WERI-Rb-1 (cell line): ENCODE data around the gene CYTH3.
"Not testable (repeated sequence)": the region's sequence is repeated elsewhere in the genome, so short reads cannot be mapped to it uniquely, and the experiment has no call there.

ENCODE experiments used
- DNase-seq: peaks from one replicate; pipeline ENCODE4 v3.0.0-alpha.2; 2020
- H3K27ac ChIP-seq: fragments of 250-450 bp; sonication (Bioruptor Pico); 2 replicates; pipeline ENCODE4 v1.5.1; 2020; ENCODE audit warnings: mild to moderate bottlenecking, moderate library complexity
- H3K27me3 ChIP-seq: fragments of 250-450 bp; sonication (Bioruptor Pico); 2 replicates; pipeline ENCODE4 v1.5.1; 2021; ENCODE audit warnings: mild to moderate bottlenecking, low read depth, moderate library complexity; ENCODE audit not compliant: insufficient read depth, severe bottlenecking
- H3K36me3 ChIP-seq: fragments of 250-450 bp; sonication (Bioruptor Pico); 2 replicates; pipeline ENCODE4 v1.5.1; 2020; ENCODE audit warnings: mild to moderate bottlenecking, moderate library complexity
- H3K4me3 ChIP-seq: 2 replicates; pipeline ENCODE4 v1.5.1; 2011; ENCODE audit warnings: low read depth, mild to moderate bottlenecking, control low read depth, low read length
- H3K9me3 ChIP-seq: fragments of 250-450 bp; sonication (Bioruptor Pico); 2 replicates; pipeline ENCODE4 v1.5.1; 2021; ENCODE audit warnings: mild to moderate bottlenecking, moderate library complexity; ENCODE audit not compliant: severe bottlenecking
- TF ChIP-seq, protein P1 (sequence below): IDR thresholded peaks from 2 replicates; pipeline ENCODE4 v1.5.1; 2011; ENCODE audit warnings: low read depth, mild to moderate bottlenecking, control low read depth, inconsistent platforms, low read length

CYTH3 gene

DNA sequence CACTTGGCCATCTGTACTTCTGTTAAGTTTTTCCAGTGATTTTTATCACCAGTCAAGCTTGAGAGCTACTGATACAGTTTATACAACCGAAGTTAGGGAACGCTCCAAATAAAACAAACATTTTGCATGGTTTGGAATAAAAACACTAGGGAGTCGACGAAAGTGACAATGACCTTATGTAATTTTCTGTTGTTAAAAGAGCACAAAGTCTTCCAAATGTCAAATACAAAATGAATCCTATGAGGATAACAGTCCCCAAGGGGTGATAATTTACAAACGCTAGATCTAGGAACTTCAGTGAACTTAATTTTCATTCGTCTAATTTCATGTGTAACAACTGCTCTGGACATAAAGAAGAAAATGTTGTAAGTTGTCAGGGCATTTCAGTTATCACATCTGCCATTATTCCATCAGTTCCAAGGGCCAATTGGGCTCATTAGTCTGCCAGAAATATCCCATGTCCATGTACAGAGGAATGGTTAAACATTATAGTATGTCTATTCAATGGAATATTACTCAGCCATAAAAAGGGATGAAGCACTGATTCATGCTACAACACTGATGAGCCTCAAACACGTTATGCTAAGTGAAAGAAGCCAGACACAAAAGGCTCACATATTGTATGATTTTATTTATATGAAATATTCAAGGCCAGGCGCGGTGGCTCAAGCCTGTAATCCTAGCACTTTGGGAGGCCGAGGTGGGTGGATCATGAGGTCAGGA is 38.0 kb upstream of the CYTH3 start:
- H3K27ac ChIP-seq = no peak overlapping the region
- H3K9me3 ChIP-seq = peaks cover 3% of the 10 kb centered on the region
- no peak overlapping the region for H3K4me3 ChIP-seq
- no peaks in the 10 kb centered on the region for H3K27me3 ChIP-seq
- DNase-seq = no peak
- TF ChIP-seq, protein P1, sequence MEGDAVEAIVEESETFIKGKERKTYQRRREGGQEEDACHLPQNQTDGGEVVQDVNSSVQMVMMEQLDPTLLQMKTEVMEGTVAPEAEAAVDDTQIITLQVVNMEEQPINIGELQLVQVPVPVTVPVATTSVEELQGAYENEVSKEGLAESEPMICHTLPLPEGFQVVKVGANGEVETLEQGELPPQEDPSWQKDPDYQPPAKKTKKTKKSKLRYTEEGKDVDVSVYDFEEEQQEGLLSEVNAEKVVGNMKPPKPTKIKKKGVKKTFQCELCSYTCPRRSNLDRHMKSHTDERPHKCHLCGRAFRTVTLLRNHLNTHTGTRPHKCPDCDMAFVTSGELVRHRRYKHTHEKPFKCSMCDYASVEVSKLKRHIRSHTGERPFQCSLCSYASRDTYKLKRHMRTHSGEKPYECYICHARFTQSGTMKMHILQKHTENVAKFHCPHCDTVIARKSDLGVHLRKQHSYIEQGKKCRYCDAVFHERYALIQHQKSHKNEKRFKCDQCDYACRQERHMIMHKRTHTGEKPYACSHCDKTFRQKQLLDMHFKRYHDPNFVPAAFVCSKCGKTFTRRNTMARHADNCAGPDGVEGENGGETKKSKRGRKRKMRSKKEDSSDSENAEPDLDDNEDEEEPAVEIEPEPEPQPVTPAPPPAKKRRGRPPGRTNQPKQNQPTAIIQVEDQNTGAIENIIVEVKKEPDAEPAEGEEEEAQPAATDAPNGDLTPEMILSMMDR = no peak
- H3K36me3 ChIP-seq = no peaks in the 10 kb centered on the region

GRCh38 chr7:6307762-6308161 is 35.3 kb upstream of the CYTH3 start:
- no peaks in the 10 kb centered on the region for H3K27me3 ChIP-seq
- H3K9me3 ChIP-seq = peaks cover 3% of the 10 kb centered on the region
- H3K27ac ChIP-seq = no peak overlapping the region
- DNase-seq = no peak
- TF ChIP-seq, protein P1 = no peak
- H3K4me3 ChIP-seq = no peak overlapping the region
- H3K36me3 ChIP-seq = no peaks in the 10 kb centered on the region

- Histone ChIP-seq H3K9me3 (peaks cover 3% of the 10 kb centered on the region), H3K27me3 (no peaks in the 10 kb centered on the region), H3K36me3 (no peaks in the 10 kb centered on the region), H3K27ac (no peak overlapping the region), H3K4me3 (no peak overlapping the region)
- no peak for DNase-seq
- TF ChIP-seq, protein P1 = no peak
These were observed 34.0 kb upstream of the CYTH3 start for GRCh38 chr7:6306471-6306870.

GRCh38 chr7:6305330-6305729 is 32.9 kb upstream of the CYTH3 start:
- no peak for DNase-seq
- no peaks in the 10 kb centered on the region for H3K36me3 ChIP-seq
- H3K4me3 ChIP-seq = no peak overlapping the region
- H3K9me3 ChIP-seq = no peaks in the 10 kb centered on the region
- TF ChIP-seq, protein P1 = no peak
- no peak overlapping the region for H3K27ac ChIP-seq
- H3K27me3 ChIP-seq = no peaks in the 10 kb centered on the region

GRCh38 chr7:6301446-6301845 is 29.0 kb upstream of the CYTH3 start:
- not testable (repeated sequence) for H3K9me3 ChIP-seq, DNase-seq, H3K27ac ChIP-seq, H3K27me3 ChIP-seq, H3K4me3 ChIP-seq, H3K36me3 ChIP-seq

- DNase-seq = no peak
- TF ChIP-seq, protein P1 = no peak
- no peaks in the 10 kb centered on the region for H3K27me3 ChIP-seq
- no peak overlapping the region for H3K27ac ChIP-seq
- H3K4me3 ChIP-seq = no peak overlapping the region
- no peaks in the 10 kb centered on the region for H3K36me3 ChIP-seq
- no peaks in the 10 kb centered on the region for H3K9me3 ChIP-seq
These were observed 27.4 kb upstream of the CYTH3 start for GRCh38 chr7:6299774-6300173.
